Endothelial cell of umbilical vein (primary cell): Measurements from ENCODE around the gene MINK1. TPM values are rescaled to one million over a fixed set of nuclear protein-coding genes. Genes with fewer than 3 reads are reported as not detected.

Experiments
- BruUV-seq: library from RNA; stranded (reverse); fragments of 400-500 nt; replicated peaks from 2 replicates; lab custom pipeline; 2021; lab: Mats Ljungman, UMichigan
- CTCF ChIA-PET: fragments of 300-600, 350-600 bp; sonication (Branson Sonifier 250); formaldehyde crosslinking; loops from one replicate; lab custom pipeline; 2021; ENCODE audit warnings: antibody characterized with exemption, inconsistent platforms; lab: Charles Lee
- POLR2A ChIA-PET: fragments of 300-600, 350-600 bp; sonication (Branson Sonifier 250); formaldehyde crosslinking; loops from one replicate; lab custom pipeline; 2021; ENCODE audit warnings: antibody characterized with exemption, inconsistent platforms; lab: Charles Lee
- DNase-seq: peaks from one replicate; pipeline ENCODE4 v3.0.0-alpha.2; 2011; ENCODE audit warnings: low read depth, low spot score
- FAIRE-seq: peaks from 2 replicates; lab custom pipeline; 2011; peaks lifted over from hg19 to GRCh38; lab: Jason Lieb, UNC
- H2AFZ ChIP-seq: 2 replicates; pipeline ENCODE4 v1.6.0; 2012; ENCODE audit warnings: low read depth, low read length, control low read depth, inconsistent platforms
- H3K27ac ChIP-seq: 2 replicates; pipeline ENCODE4 v1.5.1; 2011; ENCODE audit warnings: low read depth, mild to moderate bottlenecking, control low read depth, low read length, moderate library complexity; ENCODE audit not compliant: insufficient read depth
- H3K27me3 ChIP-seq, 2 experiments: 2 replicates each; pipeline versions ENCODE4 v1.6.0 to v1.6.1; 2011; ENCODE audit warnings: low read length in 2 of 2, mixed read lengths in 1 of 2; ENCODE audit not compliant: control insufficient read depth in 2 of 2, insufficient read depth in 2 of 2
- H3K36me3 ChIP-seq, 2 experiments: 2 replicates in 1 of 2; 3 replicates in 1 of 2; pipeline ENCODE4 v1.5.1; 2011; ENCODE audit warnings: low read length in 2 of 2, mild to moderate bottlenecking in 1 of 2, moderate library complexity in 1 of 2; ENCODE audit not compliant: control insufficient read depth in 2 of 2, insufficient read depth in 2 of 2; ENCODE audit errors: extremely low read depth in 1 of 2
- H3K4me1 ChIP-seq: 3 replicates; pipeline ENCODE4 v1.5.1; 2011; ENCODE audit warnings: mild to moderate bottlenecking, low read length; ENCODE audit not compliant: control insufficient read depth, insufficient read depth; ENCODE audit errors: extremely low read depth
- H3K4me2 ChIP-seq: 2 replicates; pipeline ENCODE4 v1.6.1; 2011; ENCODE audit warnings: low read length, control low read depth, mixed read lengths; ENCODE audit not compliant: insufficient read depth
- H3K4me3 ChIP-seq, 3 experiments: fragments of 200-600 bp in 1 of 3; sonication (generic), shearing (Covaris generic) in 1 of 3; replicated peaks in 1 of 3; 2 replicates each; pipeline ENCODE4 v1.5.1; 2011 to 2016; ENCODE audit warnings: control low read depth in 3 of 3, low read length in 3 of 3, mild to moderate bottlenecking in 2 of 3, inconsistent platforms in 1 of 3, low read depth in 1 of 3, moderate library complexity in 1 of 3; ENCODE audit not compliant: insufficient read depth in 1 of 3
- H3K79me2 ChIP-seq: 2 replicates; pipeline ENCODE4 v1.6.0; 2012; ENCODE audit warnings: low read length, inconsistent platforms; ENCODE audit not compliant: control insufficient read depth, insufficient read depth
- H3K9ac ChIP-seq: replicated peaks from 2 replicates; pipeline ENCODE3; 2011; ENCODE audit warnings: low read length, control low read depth; ENCODE audit not compliant: insufficient read depth; ENCODE audit errors: extremely low read depth
- H3K9me1 ChIP-seq: replicated peaks from 3 replicates; pipeline ENCODE4 v1.6.0; 2011; ENCODE audit warnings: mild to moderate bottlenecking, low read length; ENCODE audit not compliant: control insufficient read depth, insufficient read depth; ENCODE audit errors: extremely low read depth
- H3K9me3 ChIP-seq: replicated peaks from 2 replicates; pipeline ENCODE4 v1.5.1; 2012; ENCODE audit warnings: low read length, inconsistent platforms; ENCODE audit not compliant: control insufficient read depth, insufficient read depth
- H4K20me1 ChIP-seq: replicated peaks from 2 replicates; pipeline ENCODE3; 2011; ENCODE audit warnings: mild to moderate bottlenecking, low read length; ENCODE audit not compliant: control insufficient read depth, insufficient read depth; ENCODE audit errors: extremely low read depth
- CTCF ChIP-seq, 2 donors: IDR thresholded peaks; 1 replicate in 1 of 2; 2 replicates in 1 of 2; pipeline ENCODE4 v1.5.1; 2011; ENCODE audit warnings: low read length in 2 of 2, mild to moderate bottlenecking in 2 of 2, moderate library complexity in 2 of 2, control low read depth in 1 of 2, inconsistent platforms in 1 of 2, low read depth in 1 of 2; ENCODE audit not compliant: insufficient read depth in 1 of 2; ENCODE audit errors: extremely low read depth in 1 of 2
- EZH2 ChIP-seq: IDR thresholded peaks from 2 replicates; pipeline ENCODE4 v1.6.1; 2012; ENCODE audit warnings: borderline replicate concordance, low read depth, mild to moderate bottlenecking, moderate library complexity, low read length, inconsistent platforms; ENCODE audit not compliant: severe bottlenecking
- FOS ChIP-seq: IDR thresholded peaks from 2 replicates; pipeline ENCODE4 v1.6.1; 2011; ENCODE audit warnings: mild to moderate bottlenecking, low read length, moderate library complexity, borderline replicate concordance; ENCODE audit not compliant: insufficient read depth
- GATA2 ChIP-seq: IDR thresholded peaks from 2 replicates; pipeline ENCODE4 v1.7.0; 2011; ENCODE audit warnings: low read depth, mild to moderate bottlenecking, moderate library complexity, mixed read lengths, low read length; ENCODE audit not compliant: insufficient read length, insufficient read depth
- JUN ChIP-seq: IDR thresholded peaks from 2 replicates; pipeline ENCODE4 v1.6.1; 2011; ENCODE audit warnings: borderline replicate concordance, low read depth; ENCODE audit not compliant: insufficient read length, insufficient read depth
- MYC ChIP-seq: IDR thresholded peaks from one replicate; pipeline ENCODE4 v1.6.1; 2011; ENCODE audit warnings: mild to moderate bottlenecking, low read depth, low read length
- POLR2A ChIP-seq: IDR thresholded peaks from 2 replicates; pipeline ENCODE4 v1.6.1; 2012; ENCODE audit warnings: low read depth, mild to moderate bottlenecking, control low read depth, low read length
- POLR2AphosphoS5 ChIP-seq: IDR thresholded peaks from 2 replicates; pipeline ENCODE4 v1.6.1; 2012; ENCODE audit warnings: low read depth, mild to moderate bottlenecking, control low read depth, low read length, moderate library complexity; ENCODE audit not compliant: insufficient read depth
- dilution Hi-C: fragments of 300-500 bp; cut with MboI; formaldehyde crosslinking; loops from one replicate; pipeline ENCODE4 v1.15.0; 2019; ENCODE audit warnings: low sequenced_read_pairs; ENCODE audit not compliant: extremely low pct_ligation_motif_present
- intact Hi-C: fragments of 100-400 bp; cut with micrococcal nuclease; formaldehyde crosslinking; loops from one replicate; pipeline ENCODE4 v1.10.0; 2022
- polyA plus RNA-seq, 4 experiments: library from polyadenylated mRNA; depleted of rRNA in 3 of 4; stranded (reverse) in 3 of 4; unstranded in 1 of 4; fragments of >200 nt; gene quantifications; 2 replicates each; pipeline versions ENCODE4 v1.2.1 to v1.2.3, GENCODE V29; 2011 to 2012; ENCODE audit warnings: missing spikeins in 1 of 4
- total RNA-seq: library from RNA; stranded (reverse); gene quantifications from 2 replicates; pipeline ENCODE4 v1.2.3, GENCODE V29; 2021
- TF ChIP-seq, protein P1 (sequence below): IDR thresholded peaks from 2 replicates; pipeline ENCODE4 v1.6.1; 2011; ENCODE audit not compliant: insufficient read depth, insufficient read length

Gene MINK1
- total and polyA plus RNA-seq, 2 donors (not counting 3 experiments of a cell fraction or from before 2014, with no cell fraction given): 53.6 to 89.4 TPM

- Histone ChIP-seq H3K79me2 (no peaks in the 10 kb centered on the region), H3K27ac (no peak overlapping the region), H3K4me3 (peak overlapping the region; percentile 87 to 96 (median 91)), H3K4me2 (peak overlapping the region; percentile 97), H3K4me1 (peaks cover 11% of the 10 kb centered on the region), H3K9me3 (no peaks in the 10 kb centered on the region), H3K9me1 (no peaks in the 10 kb centered on the region), H4K20me1 (no peaks in the 10 kb centered on the region), H3K27me3 (no peaks in the 10 kb centered on the region), H2AFZ (peak overlapping the region; percentile 98), H3K9ac (peak overlapping the region; percentile 80), H3K36me3 (peaks cover under 1 to 9% of the 10 kb centered on the region in 2 experiments)
- CTCF ChIA-PET: interaction anchor here (1.0 to 3.2 kb wide), 7 partner anchors 10 to 96 kb away, joined by 4 to 14 read pairs (median 8); partner anchors contain the start of genes ARRB2, GLTPD2, PSMB6 and VMO1
- POLR2A ChIA-PET: interaction anchor here (0.8 to 1.0 kb wide), 2 partner anchors 11 to 52 kb away, joined by 3 to 5 read pairs; partner anchors contain the start of gene PSMB6
- dilution Hi-C loops: no loop called here
- no peak for DNase-seq
- intact Hi-C loops: no loop called here
- TSS peak; percentile 55 for BruUV-seq
- TF ChIP-seq, protein P1, sequence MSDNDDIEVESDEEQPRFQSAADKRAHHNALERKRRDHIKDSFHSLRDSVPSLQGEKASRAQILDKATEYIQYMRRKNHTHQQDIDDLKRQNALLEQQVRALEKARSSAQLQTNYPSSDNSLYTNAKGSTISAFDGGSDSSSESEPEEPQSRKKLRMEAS: no peak
- no peak for TF ChIP-seq POLR2AphosphoS5
- no peak for TF ChIP-seq MYC
- no peak for TF ChIP-seq CTCF (IDR thresholded peaks at IDR 0.05; ENCODE audit: extremely low read depth in 1 of 2, insufficient read depth in 1 of 2, low read depth in 1 of 2, low read length in 2 of 2)
- TF ChIP-seq POLR2A: no peak
- no peak for TF ChIP-seq JUN
- no peak for TF ChIP-seq FOS
- no peak for TF ChIP-seq EZH2
- no peak for TF ChIP-seq GATA2
- no peak for FAIRE-seq
These were observed 26.7 kb upstream of the MINK1 start for GRCh38 chr17:4806456-4806776.
